Measurements from ENCODE around the gene SLC6A6. TPM values are rescaled to one million over a fixed set of nuclear protein-coding genes. Genes with fewer than 3 reads are reported as not detected.

The SLC6A6 gene
- total RNA-seq, 1 experiment from 2014 or later = 72.6 TPM

- H4K5ac ChIP-seq (ENCODE audit: insufficient read length, low read depth, low read length) = no peak overlapping the region
- no peaks in the 10 kb centered on the region for H3K27me3 ChIP-seq (ENCODE audit: insufficient read depth, low read length)
- no peak overlapping the region for H3K27ac ChIP-seq (ENCODE audit: insufficient read length, low read depth, low read length)
- H2BK120ac ChIP-seq (ENCODE audit: low read depth, low read length, poor library complexity, severe bottlenecking) = no peak overlapping the region
- H2BK20ac ChIP-seq (ENCODE audit: low read depth, low read length, poor library complexity, severe bottlenecking) = no peak overlapping the region
- H2AK5ac ChIP-seq (ENCODE audit: insufficient read length, low read length) = no peak overlapping the region
- TF ChIP-seq CTCF (conservative IDR thresholded peaks at IDR 0.05) = no peak
- no peak overlapping the region for H3T11ph ChIP-seq (ENCODE audit: low read length)
- no peak overlapping the region for H4K8ac ChIP-seq (replicated peaks; ENCODE audit: insufficient read length, low read depth, low read length)
- H3K27ac Mint-ChIP-seq = no peak overlapping the region
- no peak overlapping the region for H3K23ac ChIP-seq (ENCODE audit: insufficient read length, low read depth, low read length)
- H3K27me3 Mint-ChIP-seq (ENCODE audit: low read depth) = peaks cover 1% of the 10 kb centered on the region
- no peaks in the 10 kb centered on the region for H3K79me2 ChIP-seq (ENCODE audit: insufficient read depth, low read length)
- H3K23me2 ChIP-seq (ENCODE audit: insufficient read length, low read depth, low read length, poor library complexity, severe bottlenecking) = no peaks in the 10 kb centered on the region
- no peak overlapping the region for H2BK12ac ChIP-seq (ENCODE audit: insufficient read length, low read depth, low read length)
- no peak overlapping the region for H4K91ac ChIP-seq (ENCODE audit: insufficient read length, low read depth, low read length)
- H3K56ac ChIP-seq (ENCODE audit: insufficient read length, low read depth, low read length) = no peak overlapping the region
- H3K4me3 Mint-ChIP-seq = no peak overlapping the region
- no peaks in the 10 kb centered on the region for H3K4me1 ChIP-seq (ENCODE audit: insufficient read depth, low read length)
- H3K4ac ChIP-seq (ENCODE audit: low read depth, low read length) = no peak overlapping the region
- no peaks in the 10 kb centered on the region; a peak in 1 of 7 replicates for H3K36me3 Mint-ChIP-seq (ENCODE audit: insufficient read depth in 1 of 3, low read depth in 3 of 3)
- no peak overlapping the region for H2BK15ac ChIP-seq (ENCODE audit: low read depth, low read length)
- no peaks in the 10 kb centered on the region for H3K9me3 Mint-ChIP-seq
- H4K20me1 ChIP-seq (ENCODE audit: control insufficient read depth, insufficient read depth, insufficient read length) = no peaks in the 10 kb centered on the region
- no CpG with 5 or more reads among the region's 12 CpGs for WGBS (ENCODE audit: extremely low coverage, insufficient read length, low lambda C conversion rate)
- DNase-seq = peak; percentile 11
- H3K4me1 Mint-ChIP-seq = peaks cover 15 to 25% of the 10 kb centered on the region in 2 experiments
- H2BK5ac ChIP-seq (ENCODE audit: insufficient read length, low read length) = no peak overlapping the region
- no peak overlapping the region for H2AFZ ChIP-seq (ENCODE audit: low read length)
- H3K79me1 ChIP-seq (ENCODE audit: insufficient read depth, low read depth, low read length, poor library complexity, severe bottlenecking) = no peaks in the 10 kb centered on the region
- H3K9me3 ChIP-seq (ENCODE audit: control insufficient read depth, low read depth, low read length) = no peaks in the 10 kb centered on the region
- no peak overlapping the region for H3K14ac ChIP-seq (ENCODE audit: insufficient read depth, low read length)
- H3K4me2 ChIP-seq (ENCODE audit: insufficient read depth, insufficient read length, low read length) = no peak overlapping the region
- H3K18ac ChIP-seq (ENCODE audit: insufficient read length, low read depth, low read length) = no peak overlapping the region
- no peak overlapping the region for H3K9ac ChIP-seq (ENCODE audit: extremely low read depth, insufficient read length, low read length)
Observed at GRCh38 chr3:14522768-14523167, 120.4 kb downstream of the SLC6A6 start.

Measured in H9 (cell line).